Measurements from ENCODE around the gene CNTNAP2. TPM values are rescaled to one million over a fixed set of nuclear protein-coding genes. Genes with fewer than 3 reads are reported as not detected.

Gene CNTNAP2
- total and polyA plus RNA-seq, 2 of the 8 experiments (the other 6 are each of a cell fraction or from before 2014, with no cell fraction given) = 27.9 to 71.0 TPM

- TF ChIP-seq ATF2 (IDR thresholded peaks at IDR 0.05; ENCODE audit: low read length) = no peak
Observed at GRCh38 chr7:147153571-147153970, 1037.0 kb downstream of the CNTNAP2 start (continued).
